ENCODE results near the gene OASL. TPM values are rescaled to one million over a fixed set of nuclear protein-coding genes. Genes with fewer than 3 reads are reported as not detected.

OASL gene
- total and polyA plus RNA-seq, 2 experiments from 2014 or later = 0.27 to 0.47 TPM

DNA sequence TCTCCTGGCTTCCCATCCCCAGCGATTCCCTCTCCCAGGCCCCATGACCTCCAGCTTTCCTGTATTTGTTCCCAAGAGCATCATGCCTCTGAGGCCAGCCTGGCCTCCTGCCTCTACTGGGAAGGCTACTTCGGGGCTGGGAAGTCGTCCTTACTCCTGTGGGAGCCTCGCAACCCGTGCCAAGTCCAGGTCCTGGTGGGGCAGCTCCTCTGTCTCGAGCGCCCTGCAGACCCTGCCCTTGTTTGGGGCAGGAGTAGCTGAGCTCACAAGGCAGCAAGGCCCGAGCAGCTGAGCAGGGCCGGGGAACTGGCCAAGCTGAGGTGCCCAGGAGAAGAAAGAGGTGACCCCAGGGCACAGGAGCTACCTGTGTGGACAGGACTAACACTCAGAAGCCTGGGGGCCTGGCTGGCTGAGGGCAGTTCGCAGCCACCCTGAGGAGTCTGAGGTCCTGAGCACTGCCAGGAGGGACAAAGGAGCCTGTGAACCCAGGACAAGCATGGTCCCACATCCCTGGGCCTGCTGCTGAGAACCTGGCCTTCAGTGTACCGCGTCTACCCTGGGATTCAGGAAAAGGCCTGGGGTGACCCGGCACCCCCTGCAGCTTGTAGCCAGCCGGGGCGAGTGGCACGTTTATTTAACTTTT, 37.1 kb downstream of the OASL start:
- Histone ChIP-seq H3K36me3 (replicated peaks; ENCODE audit: insufficient read depth, low read depth) (no peaks in the 10 kb centered on the region), H3K27ac (no peak overlapping the region), H3K4me3 (no peak overlapping the region), H3K79me2 (no peaks in the 10 kb centered on the region), H3K9me3 (ENCODE audit: low read depth) (no peaks in the 10 kb centered on the region), H3K9me2 (replicated peaks; ENCODE audit: insufficient read depth) (no peaks in the 10 kb centered on the region), H3K4me1 (ENCODE audit: insufficient read depth) (no peaks in the 10 kb centered on the region), H4K20me1 (ENCODE audit: insufficient read depth, poor library complexity, severe bottlenecking) (no peaks in the 10 kb centered on the region), H3K4me2 (no peak overlapping the region), H3K27me3 (no peaks in the 10 kb centered on the region), H2AFZ (no peak overlapping the region)
- no peak for TF ChIP-seq EZH2phosphoT487 (IDR thresholded peaks at IDR 0.05; ENCODE audit: low read depth, severe bottlenecking, unreplicated experiment)
- no peak for TF ChIP-seq EZH2 (IDR thresholded peaks at IDR 0.05; ENCODE audit: borderline replicate concordance)
- no peak for TF ChIP-seq CTCF (IDR thresholded peaks at IDR 0.05; ENCODE audit: poor library complexity)
- 96% methylated on average over 16 of the region's 16 CpGs for WGBS (ENCODE audit: low lambda C conversion rate, missing lambda C conversion rate)
- no peak for DNase-seq (ENCODE audit: low spot score)

- no peaks in the 10 kb centered on the region for H3K36me3 ChIP-seq (replicated peaks; ENCODE audit: insufficient read depth, low read depth)
These were observed 38.0 kb downstream of the OASL start for GRCh38 chr12:121001060-121001459.

GRCh38 chr12:121000530-121000929, 38.5 kb downstream of the OASL start:
- Histone ChIP-seq H3K36me3 (replicated peaks; ENCODE audit: insufficient read depth, low read depth) (no peaks in the 10 kb centered on the region), H3K4me2 (no peak overlapping the region), H3K27me3 (no peaks in the 10 kb centered on the region), H3K79me2 (no peaks in the 10 kb centered on the region), H3K9me3 (ENCODE audit: low read depth) (no peaks in the 10 kb centered on the region), H3K4me1 (ENCODE audit: insufficient read depth) (no peaks in the 10 kb centered on the region), H4K20me1 (ENCODE audit: insufficient read depth, poor library complexity, severe bottlenecking) (no peaks in the 10 kb centered on the region), H3K27ac (no peak overlapping the region), H3K4me3 (no peak overlapping the region), H2AFZ (no peak overlapping the region), H3K9me2 (replicated peaks; ENCODE audit: insufficient read depth) (no peaks in the 10 kb centered on the region)
- TF ChIP-seq CTCF (IDR thresholded peaks at IDR 0.05; ENCODE audit: poor library complexity) (no peak), EZH2phosphoT487 (IDR thresholded peaks at IDR 0.05; ENCODE audit: low read depth, severe bottlenecking, unreplicated experiment) (no peak), EZH2 (IDR thresholded peaks at IDR 0.05; ENCODE audit: borderline replicate concordance) (no peak)
- DNase-seq (ENCODE audit: low spot score) = no peak
- 86% methylated on average over 11 of the region's 11 CpGs for WGBS (ENCODE audit: low lambda C conversion rate, missing lambda C conversion rate)

More at GRCh38 chr12:121001060-121001459, 38.0 kb downstream of the OASL start:
- TF ChIP-seq CTCF (IDR thresholded peaks at IDR 0.05; ENCODE audit: poor library complexity) (no peak), EZH2 (IDR thresholded peaks at IDR 0.05; ENCODE audit: borderline replicate concordance) (no peak), EZH2phosphoT487 (IDR thresholded peaks at IDR 0.05; ENCODE audit: low read depth, severe bottlenecking, unreplicated experiment) (no peak)
- Histone ChIP-seq H3K27me3 (no peaks in the 10 kb centered on the region), H2AFZ (no peak overlapping the region), H3K4me3 (no peak overlapping the region), H3K9me2 (replicated peaks; ENCODE audit: insufficient read depth) (no peaks in the 10 kb centered on the region), H3K9me3 (ENCODE audit: low read depth) (no peaks in the 10 kb centered on the region), H3K4me1 (ENCODE audit: insufficient read depth) (no peaks in the 10 kb centered on the region), H4K20me1 (ENCODE audit: insufficient read depth, poor library complexity, severe bottlenecking) (no peaks in the 10 kb centered on the region), H3K4me2 (no peak overlapping the region), H3K79me2 (no peaks in the 10 kb centered on the region), H3K27ac (no peak overlapping the region)
- WGBS (ENCODE audit: low lambda C conversion rate, missing lambda C conversion rate) = 88% methylated on average over 11 of the region's 11 CpGs
- DNase-seq (ENCODE audit: low spot score) = no peak
